OCI-LY1 (cell line): ENCODE measurements around the gene TMEM19.

Source experiments
- H2AFZ ChIP-seq: fragments of 200-600 bp; sonication (generic), shearing (Covaris generic); 2 replicates; pipeline ENCODE4 v1.6.0; 2014; ENCODE audit warnings: antibody characterized with exemption, mild to moderate bottlenecking, low read length
- H3F3A ChIP-seq: fragments of 200-600 bp; sonication (generic), shearing (Covaris generic); 2 replicates; pipeline ENCODE4 v1.6.0; 2014; ENCODE audit warnings: mild to moderate bottlenecking, antibody characterized with exemption, low read length, moderate library complexity; ENCODE audit not compliant: insufficient read depth
- H3K27ac ChIP-seq: fragments of 200-600 bp; sonication (generic); 2 replicates; pipeline ENCODE4 v1.5.1; 2014; ENCODE audit warnings: low read length, mixed run types, mild to moderate bottlenecking, low read depth; ENCODE audit not compliant: poor library complexity, severe bottlenecking
- H3K27me3 ChIP-seq: fragments of 200-600 bp; sonication (generic); 2 replicates; pipeline ENCODE4 v1.6.0; 2014; ENCODE audit warnings: antibody characterized with exemption, mild to moderate bottlenecking, low read length, moderate library complexity; ENCODE audit not compliant: insufficient read depth
- H3K36me3 ChIP-seq: fragments of 200-600 bp; sonication (generic); 2 replicates; pipeline ENCODE4 v1.6.1; 2014; ENCODE audit warnings: mild to moderate bottlenecking, antibody characterized with exemption, low read length, moderate library complexity, mixed read lengths; ENCODE audit not compliant: insufficient read depth
- H3K4me1 ChIP-seq: fragments of 200-600 bp; sonication (generic); 2 replicates; pipeline ENCODE4 v1.5.1; 2014; ENCODE audit warnings: mild to moderate bottlenecking, low read length, moderate library complexity; ENCODE audit not compliant: insufficient read depth, severe bottlenecking
- H3K4me2 ChIP-seq: fragments of 200-600 bp; sonication (generic), shearing (Covaris generic); 2 replicates; pipeline ENCODE4 v1.6.1; 2014; ENCODE audit warnings: low read length
- H3K4me3 ChIP-seq: fragments of 200-600 bp; sonication (generic); 2 replicates; pipeline ENCODE4 v1.5.1; 2014; ENCODE audit warnings: low read length, low read depth, mild to moderate bottlenecking, mixed read lengths; ENCODE audit not compliant: poor library complexity, severe bottlenecking
- H3K79me2 ChIP-seq: fragments of 200-600 bp; shearing (Covaris generic); 2 replicates; pipeline ENCODE4 v1.6.1; 2016; ENCODE audit warnings: mixed run types, low read length, mixed read lengths; ENCODE audit not compliant: insufficient read depth
- H3K9ac ChIP-seq: fragments of 200-600 bp; sonication (generic), shearing (Covaris generic); 2 replicates; pipeline ENCODE4 v1.6.1; 2014; ENCODE audit warnings: mild to moderate bottlenecking, low read length, mixed read lengths
- H3K9me2 ChIP-seq: fragments of 200-600 bp; sonication (generic), shearing (Covaris generic); 2 replicates; pipeline ENCODE4 v1.6.1; 2014; ENCODE audit warnings: low read depth, mild to moderate bottlenecking, low read length, mixed read lengths
- H3K9me3 ChIP-seq: fragments of 200-600 bp; shearing (Covaris generic); 2 replicates; pipeline ENCODE4 v1.6.1; 2014; ENCODE audit warnings: low read length, mixed read lengths
- H4K20me1 ChIP-seq: fragments of 200-600 bp; sonication (generic), shearing (Covaris generic); 2 replicates; pipeline ENCODE4 v1.6.0; 2016; ENCODE audit warnings: mild to moderate bottlenecking, low read length; ENCODE audit not compliant: insufficient read depth
- EZH2 ChIP-seq: fragments of 200-600 bp; sonication (generic), shearing (Covaris generic); IDR thresholded peaks from 2 replicates; pipeline ENCODE4 v1.8.0; 2017; ENCODE audit warnings: borderline replicate concordance, mixed run types, mild to moderate bottlenecking, antibody characterized with exemption, low read length, moderate library complexity, mixed read lengths
- TF ChIP-seq, protein P1 (sequence below): fragments of 200-600 bp; sonication (generic), shearing (Covaris generic); IDR thresholded peaks from 2 replicates; pipeline ENCODE4 v1.5.1; 2017; ENCODE audit warnings: mild to moderate bottlenecking, antibody characterized with exemption, low read length, moderate library complexity, mixed read lengths

Gene TMEM19

DNA sequence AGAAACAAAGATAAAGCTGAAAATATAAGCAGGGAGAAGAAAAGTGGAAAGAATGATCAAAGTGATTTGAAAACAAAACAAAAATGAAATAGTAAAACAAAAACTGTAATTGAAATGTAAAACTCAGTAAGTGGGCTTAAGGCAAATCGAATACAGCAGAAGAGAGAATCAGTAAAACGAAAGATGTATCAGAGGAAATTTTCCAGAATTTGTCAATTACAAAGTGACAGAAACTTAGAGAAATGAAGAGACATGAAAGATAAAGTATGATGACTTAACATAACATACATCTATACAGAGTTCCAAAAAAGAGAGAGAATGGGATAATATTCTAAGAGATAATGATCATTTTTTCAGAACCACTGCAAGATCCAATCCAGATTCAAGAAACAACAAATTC, 32.7 kb upstream of the TMEM19 start:
- no peak overlapping the region for H2AFZ ChIP-seq
- no peak overlapping the region for H3K9ac ChIP-seq
- H3K4me3 ChIP-seq, result no peak overlapping the region
- no peaks in the 10 kb centered on the region for H3K9me2 ChIP-seq
- no peaks in the 10 kb centered on the region for H3F3A ChIP-seq
- H4K20me1 ChIP-seq, result no peaks in the 10 kb centered on the region
- no peak overlapping the region for H3K27ac ChIP-seq
- H3K4me1 ChIP-seq, result no peaks in the 10 kb centered on the region
- TF ChIP-seq, protein P1, sequence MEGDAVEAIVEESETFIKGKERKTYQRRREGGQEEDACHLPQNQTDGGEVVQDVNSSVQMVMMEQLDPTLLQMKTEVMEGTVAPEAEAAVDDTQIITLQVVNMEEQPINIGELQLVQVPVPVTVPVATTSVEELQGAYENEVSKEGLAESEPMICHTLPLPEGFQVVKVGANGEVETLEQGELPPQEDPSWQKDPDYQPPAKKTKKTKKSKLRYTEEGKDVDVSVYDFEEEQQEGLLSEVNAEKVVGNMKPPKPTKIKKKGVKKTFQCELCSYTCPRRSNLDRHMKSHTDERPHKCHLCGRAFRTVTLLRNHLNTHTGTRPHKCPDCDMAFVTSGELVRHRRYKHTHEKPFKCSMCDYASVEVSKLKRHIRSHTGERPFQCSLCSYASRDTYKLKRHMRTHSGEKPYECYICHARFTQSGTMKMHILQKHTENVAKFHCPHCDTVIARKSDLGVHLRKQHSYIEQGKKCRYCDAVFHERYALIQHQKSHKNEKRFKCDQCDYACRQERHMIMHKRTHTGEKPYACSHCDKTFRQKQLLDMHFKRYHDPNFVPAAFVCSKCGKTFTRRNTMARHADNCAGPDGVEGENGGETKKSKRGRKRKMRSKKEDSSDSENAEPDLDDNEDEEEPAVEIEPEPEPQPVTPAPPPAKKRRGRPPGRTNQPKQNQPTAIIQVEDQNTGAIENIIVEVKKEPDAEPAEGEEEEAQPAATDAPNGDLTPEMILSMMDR, result no peak
- no peak for TF ChIP-seq EZH2
- no peak overlapping the region for H3K4me2 ChIP-seq
- H3K36me3 ChIP-seq, result peaks cover 90% of the 10 kb centered on the region
- no peaks in the 10 kb centered on the region for H3K27me3 ChIP-seq
- H3K79me2 ChIP-seq, result peaks cover 65% of the 10 kb centered on the region
- H3K9me3 ChIP-seq, result 0 out of 2 replicates have a peak, but pooled peaks cover 11% of the 10 kb centered on the region

DNA sequence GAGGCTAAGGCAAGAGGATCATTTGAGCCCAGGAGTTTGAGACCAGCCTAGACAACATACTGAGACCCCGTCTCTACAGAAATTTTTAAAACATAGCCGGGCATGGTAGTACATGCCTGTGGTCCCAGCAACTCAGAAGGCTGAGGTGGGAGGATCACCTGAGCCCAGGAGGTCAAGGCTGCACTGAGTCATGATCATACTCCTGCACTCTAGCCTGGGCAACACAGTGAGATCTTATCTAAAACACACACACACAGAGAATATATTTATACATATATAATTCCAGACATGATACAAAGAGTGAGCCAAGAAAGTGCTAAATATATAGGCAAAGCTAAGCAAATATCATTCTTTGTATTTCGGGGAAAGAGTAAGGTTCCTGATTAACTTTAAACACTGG, 31.7 kb upstream of the TMEM19 start:
- Histone ChIP-seq H3K9ac (no peak overlapping the region), H3K4me3 (no peak overlapping the region), H3K9me3 (0 out of 2 replicates have a peak, but pooled peaks cover 11% of the 10 kb centered on the region), H3K27me3 (no peaks in the 10 kb centered on the region), H3K9me2 (no peaks in the 10 kb centered on the region), H4K20me1 (no peaks in the 10 kb centered on the region), H3K4me2 (no peak overlapping the region), H3K4me1 (no peaks in the 10 kb centered on the region), H3K36me3 (peaks cover 95% of the 10 kb centered on the region), H3K79me2 (peaks cover 62% of the 10 kb centered on the region), H2AFZ (no peak overlapping the region), H3K27ac (no peak overlapping the region), H3F3A (no peaks in the 10 kb centered on the region)
- no peak for TF ChIP-seq EZH2
- TF ChIP-seq, protein P1, result no peak

DNA sequence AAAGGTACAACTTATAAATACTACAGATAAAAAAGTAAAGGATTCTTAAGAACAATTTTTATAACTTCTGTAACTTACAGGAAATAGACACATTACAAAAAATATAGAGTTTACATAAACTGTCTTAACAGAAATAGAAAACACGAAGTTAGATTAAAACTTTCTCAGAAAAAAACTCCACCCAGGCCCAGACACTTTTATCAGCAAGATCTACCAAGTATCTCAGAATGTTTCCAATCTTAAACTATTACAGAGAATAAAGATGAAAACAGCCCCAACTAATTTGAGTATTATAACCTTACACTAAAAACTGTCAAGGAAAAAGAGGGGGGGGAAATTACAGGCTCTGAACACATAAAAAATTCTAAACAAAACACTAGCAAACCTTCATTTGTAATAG, 30.4 kb upstream of the TMEM19 start:
- Histone ChIP-seq H3K36me3 (peaks cover 96% of the 10 kb centered on the region), H3K4me3 (no peak overlapping the region), H3K27me3 (no peaks in the 10 kb centered on the region), H3K4me2 (no peak overlapping the region), H3K27ac (no peak overlapping the region), H3F3A (no peaks in the 10 kb centered on the region), H2AFZ (no peak overlapping the region), H3K9ac (no peak overlapping the region), H3K9me2 (no peaks in the 10 kb centered on the region), H3K4me1 (no peaks in the 10 kb centered on the region), H3K79me2 (peaks cover 57% of the 10 kb centered on the region), H4K20me1 (no peaks in the 10 kb centered on the region), H3K9me3 (0 out of 2 replicates have a peak, but pooled peaks cover 11% of the 10 kb centered on the region)
- TF ChIP-seq, protein P1, result no peak
- TF ChIP-seq EZH2, result no peak
